Stimulated activated CD8-positive, alpha-beta memory T cell treated with anti-CD3 and anti-CD28 coated beads, Interleukin-15, amount 100 ng/mL, for 1 hour (primary cell): ENCODE measurements around the gene ARSB.
"Not testable (repeated sequence)": the region's sequence is repeated elsewhere in the genome, so short reads cannot be mapped to it uniquely, and the experiment has no call there.

Experiments
- DNase-seq: peaks from one replicate; pipeline ENCODE4 v3.0.0-alpha.2; 2020; ENCODE audit warnings: low read depth

ARSB gene

GRCh38 chr5:78779262-78779661 lies 205.8 kb downstream of the ARSB start:
- DNase-seq = no peak

- DNase-seq = no peak
Measured at GRCh38 chr5:78778538-78778937, 206.6 kb downstream of the ARSB start.

GRCh38 chr5:78777901-78778300 lies 207.2 kb downstream of the ARSB start:
- no peak for DNase-seq

- no peak for DNase-seq
Measured at GRCh38 chr5:78776637-78777036, 208.5 kb downstream of the ARSB start.

GRCh38 chr5:78773655-78774054 lies 211.5 kb downstream of the ARSB start:
- no peak for DNase-seq

- no peak for DNase-seq
Measured at GRCh38 chr5:78771260-78772205, 213.6 kb downstream of the ARSB start.

- DNase-seq = no peak
Measured at GRCh38 chr5:78768781-78769380, 216.2 kb downstream of the ARSB start.

- DNase-seq = no peak
Measured at GRCh38 chr5:78766412-78766762, 218.7 kb downstream of the ARSB start.

- DNase-seq = no peak
Measured at GRCh38 chr5:78765756-78766411, 219.2 kb downstream of the ARSB start.

- DNase-seq = no peak
Measured at GRCh38 chr5:78765116-78765515, 220.0 kb downstream of the ARSB start.

GRCh38 chr5:78763659-78764189 lies 221.4 kb downstream of the ARSB start:
- DNase-seq = no peak

- not testable (repeated sequence) for DNase-seq
Measured at GRCh38 chr5:78762743-78763142, 222.4 kb downstream of the ARSB start.

- DNase-seq = no peak
Measured at GRCh38 chr5:78761840-78762239, 223.3 kb downstream of the ARSB start.

GRCh38 chr5:78760770-78761169 lies 224.3 kb downstream of the ARSB start:
- no peak for DNase-seq

- no peak for DNase-seq
Measured at GRCh38 chr5:78760366-78760765, 224.7 kb downstream of the ARSB start.

- DNase-seq = no peak
Measured at GRCh38 chr5:78758169-78758839, 226.8 kb downstream of the ARSB start.

GRCh38 chr5:78757269-78758053 lies 227.6 kb downstream of the ARSB start:
- DNase-seq = no peak

- no peak for DNase-seq
Measured at GRCh38 chr5:78756858-78757257, 228.3 kb downstream of the ARSB start.

GRCh38 chr5:78755822-78756429 lies 229.2 kb downstream of the ARSB start:
- DNase-seq = no peak

GRCh38 chr5:78754655-78755054 lies 230.5 kb downstream of the ARSB start:
- no peak for DNase-seq

GRCh38 chr5:78753093-78753531 lies 232.0 kb downstream of the ARSB start:
- no peak for DNase-seq
